Measurements from ENCODE around the gene HSBP1. TPM values are rescaled to one million over a fixed set of nuclear protein-coding genes. Genes with fewer than 3 reads are reported as not detected.

HSBP1 gene
- total RNA-seq, 1 donor from 2014 or later, result 109 TPM

GRCh38 chr16:83850947-83851346, 43.2 kb downstream of the HSBP1 start:
- DNase-seq (ENCODE audit: low spot score), result no peak
- no peaks in the 10 kb centered on the region for H3K4me1 Mint-ChIP-seq (ENCODE audit: low read depth)
- peaks cover 5% of the 10 kb centered on the region for H3K27me3 Mint-ChIP-seq (ENCODE audit: low read depth)
- intact Hi-C loops (cut with micrococcal nuclease), result no loop called here
- H3K9me3 Mint-ChIP-seq, result no peaks in the 10 kb centered on the region
- no peaks in the 10 kb centered on the region for H3K36me3 Mint-ChIP-seq (ENCODE audit: low read depth)
- no peak overlapping the region for H3K4me3 Mint-ChIP-seq (ENCODE audit: low read depth)
- no peak overlapping the region for H3K27ac Mint-ChIP-seq

GRCh38 chr16:83851473-83851872, 43.7 kb downstream of the HSBP1 start:
- intact Hi-C loops (cut with micrococcal nuclease), result no loop called here
- no peaks in the 10 kb centered on the region for H3K4me1 Mint-ChIP-seq (ENCODE audit: low read depth)
- no peaks in the 10 kb centered on the region for H3K36me3 Mint-ChIP-seq (ENCODE audit: low read depth)
- peaks cover 5% of the 10 kb centered on the region for H3K27me3 Mint-ChIP-seq (ENCODE audit: low read depth)
- H3K27ac Mint-ChIP-seq, result no peak overlapping the region
- no peak for DNase-seq (ENCODE audit: low spot score)
- H3K4me3 Mint-ChIP-seq (ENCODE audit: low read depth), result no peak overlapping the region
- no peaks in the 10 kb centered on the region for H3K9me3 Mint-ChIP-seq

GRCh38 chr16:83852774-83853173, 45.0 kb downstream of the HSBP1 start:
- Mint-ChIP-seq H3K27me3 (ENCODE audit: low read depth) (peaks cover 2% of the 10 kb centered on the region), H3K27ac (no peak overlapping the region), H3K36me3 (ENCODE audit: low read depth) (no peaks in the 10 kb centered on the region), H3K4me3 (ENCODE audit: low read depth) (no peak overlapping the region), H3K4me1 (ENCODE audit: low read depth) (no peaks in the 10 kb centered on the region), H3K9me3 (no peaks in the 10 kb centered on the region)
- DNase-seq (ENCODE audit: low spot score), result no peak
- intact Hi-C loops (cut with micrococcal nuclease), result no loop called here

- peaks cover 2% of the 10 kb centered on the region for H3K27me3 Mint-ChIP-seq (ENCODE audit: low read depth)
- H3K4me3 Mint-ChIP-seq (ENCODE audit: low read depth), result no peak overlapping the region
- intact Hi-C loops (cut with micrococcal nuclease), result no loop called here
Observed at GRCh38 chr16:83853834-83854233, 46.1 kb downstream of the HSBP1 start.

GRCh38 chr16:83854420-83854819, 46.6 kb downstream of the HSBP1 start:
- no peak for DNase-seq (ENCODE audit: low spot score)
- Mint-ChIP-seq H3K4me1 (ENCODE audit: low read depth) (no peaks in the 10 kb centered on the region), H3K4me3 (ENCODE audit: low read depth) (no peak overlapping the region), H3K27ac (no peak overlapping the region), H3K27me3 (ENCODE audit: low read depth) (peaks cover 2% of the 10 kb centered on the region), H3K9me3 (no peaks in the 10 kb centered on the region), H3K36me3 (ENCODE audit: low read depth) (no peaks in the 10 kb centered on the region)
- intact Hi-C loops (cut with micrococcal nuclease), result no loop called here

More at GRCh38 chr16:83853834-83854233, 46.1 kb downstream of the HSBP1 start:
- Mint-ChIP-seq H3K27ac (no peak overlapping the region), H3K4me1 (ENCODE audit: low read depth) (no peaks in the 10 kb centered on the region), H3K36me3 (ENCODE audit: low read depth) (no peaks in the 10 kb centered on the region), H3K9me3 (no peaks in the 10 kb centered on the region)
- no peak for DNase-seq (ENCODE audit: low spot score)

GRCh38 chr16:83856792-83857191, 49.0 kb downstream of the HSBP1 start:
- no peaks in the 10 kb centered on the region for H3K4me1 Mint-ChIP-seq (ENCODE audit: low read depth)
- H3K4me3 Mint-ChIP-seq (ENCODE audit: low read depth), result no peak overlapping the region
- intact Hi-C loops (cut with micrococcal nuclease), result no loop called here
- no peak for DNase-seq (ENCODE audit: low spot score)
- H3K27ac Mint-ChIP-seq, result no peak overlapping the region
- H3K27me3 Mint-ChIP-seq (ENCODE audit: low read depth), result peaks cover 2% of the 10 kb centered on the region
- H3K36me3 Mint-ChIP-seq (ENCODE audit: low read depth), result no peaks in the 10 kb centered on the region
- no peaks in the 10 kb centered on the region for H3K9me3 Mint-ChIP-seq

GRCh38 chr16:83859265-83859664, 51.5 kb downstream of the HSBP1 start:
- Mint-ChIP-seq H3K36me3 (ENCODE audit: low read depth) (no peaks in the 10 kb centered on the region), H3K27ac (no peak overlapping the region), H3K27me3 (ENCODE audit: low read depth) (peaks cover 2% of the 10 kb centered on the region), H3K4me1 (ENCODE audit: low read depth) (no peaks in the 10 kb centered on the region), H3K4me3 (ENCODE audit: low read depth) (no peak overlapping the region), H3K9me3 (no peaks in the 10 kb centered on the region)
- no peak for DNase-seq (ENCODE audit: low spot score)
- intact Hi-C loops (cut with micrococcal nuclease), result no loop called here

GRCh38 chr16:83862661-83863060, 54.9 kb downstream of the HSBP1 start:
- Mint-ChIP-seq H3K27me3 (ENCODE audit: low read depth) (peaks cover 15% of the 10 kb centered on the region), H3K27ac (no peak overlapping the region), H3K9me3 (peaks cover 6% of the 10 kb centered on the region), H3K36me3 (ENCODE audit: low read depth) (no peaks in the 10 kb centered on the region), H3K4me3 (ENCODE audit: low read depth) (no peak overlapping the region), H3K4me1 (ENCODE audit: low read depth) (no peaks in the 10 kb centered on the region)
- no peak for DNase-seq (ENCODE audit: low spot score)
- intact Hi-C loops (cut with micrococcal nuclease), result no loop called here

- no peak for DNase-seq (ENCODE audit: low spot score)
- Mint-ChIP-seq H3K27ac (no peak overlapping the region), H3K4me1 (ENCODE audit: low read depth) (no peaks in the 10 kb centered on the region), H3K36me3 (ENCODE audit: low read depth) (no peaks in the 10 kb centered on the region), H3K27me3 (ENCODE audit: low read depth) (peaks cover 15% of the 10 kb centered on the region), H3K9me3 (peaks cover 6% of the 10 kb centered on the region), H3K4me3 (ENCODE audit: low read depth) (no peak overlapping the region)
- intact Hi-C loops (cut with micrococcal nuclease), result no loop called here
Observed at GRCh38 chr16:83863682-83864081, 55.9 kb downstream of the HSBP1 start.

Other genes with a start within 250 kb of the HSBP1 start
- 6.1 TPM in 2 replicates for gene MLYCD, start 91.1 kb downstream of the HSBP1 start, total RNA-seq
- 1.4 and 2.1 TPM in 2 replicates for gene OSGIN1, start 145.3 kb downstream of the HSBP1 start, total RNA-seq
- 0.11 TPM in 1 of 2 replicates, not detected in the other for gene NECAB2, start 160.3 kb downstream of the HSBP1 start, total RNA-seq
- 0.28 TPM in 1 of 2 replicates, not detected in the other for gene SLC38A8, start 234.8 kb downstream of the HSBP1 start, total RNA-seq

All from activated T-helper 2 cell treated with anti-CD3 and anti-CD28 coated beads, Interferon-gamma antibody, Interleukin-2, Interleukin-4, amounts not matched to agents 10 μg/mL and 5 μg/mL and 100 μg/mL, durations not matched to agents 14 hours and 24 hours and 36 hours (primary cell).